H1 (cell line): ENCODE data around the gene DCDC2. TPM values are rescaled to one million over a fixed set of nuclear protein-coding genes. Genes with fewer than 3 reads are reported as not detected.

Experiments
- KDM1A ChIP-seq: fragments of 200-600, 300-600 bp; sonication (generic); IDR thresholded peaks from 2 replicates; pipeline ENCODE4 v1.7.1; 2016; ENCODE audit warnings: mild to moderate bottlenecking, low read length, borderline replicate concordance
- POU5F1 ChIP-seq: IDR thresholded peaks from 2 replicates; pipeline ENCODE4 v1.6.1; 2011; ENCODE audit warnings: low read depth, mild to moderate bottlenecking, low read length, moderate library complexity
- RNF2 ChIP-seq: fragments of 200-900, 300-1000 bp; sonication (generic); IDR thresholded peaks from 2 replicates; pipeline ENCODE4 v1.7.1; 2016; ENCODE audit warnings: borderline replicate concordance, low read depth, mild to moderate bottlenecking, antibody characterized with exemption, low read length; ENCODE audit not compliant: poor library complexity, severe bottlenecking; ENCODE audit errors: missing control alignments
- SIN3A ChIP-seq, 2 experiments: IDR thresholded peaks in 1 of 2; conservative IDR thresholded peaks in 1 of 2; 2 replicates each; pipeline ENCODE4 v1.6.1; 2011 to 2012; ENCODE audit warnings: low read length in 2 of 2, improper control_type of control experiment in 1 of 2, low read depth in 1 of 2, mild to moderate bottlenecking in 1 of 2
- SIX5 ChIP-seq: IDR thresholded peaks from 2 replicates; pipeline ENCODE4 v1.6.1; 2011; ENCODE audit warnings: mild to moderate bottlenecking, low read depth, low read length
- SRF ChIP-seq: IDR thresholded peaks from 2 replicates; pipeline ENCODE4 v1.6.1; 2011; ENCODE audit warnings: mild to moderate bottlenecking, low read depth, low read length, moderate library complexity
- SUZ12 ChIP-seq: fragments of 200-600 bp; sonication (generic); IDR thresholded peaks from 2 replicates; pipeline ENCODE4 v1.6.1; 2012; ENCODE audit warnings: mild to moderate bottlenecking, inconsistent platforms, low read length, moderate library complexity, mixed read lengths
- TAF7 ChIP-seq: optimal IDR thresholded peaks from 2 replicates; pipeline ENCODE3; 2011; ENCODE audit warnings: low read depth, mild to moderate bottlenecking, inconsistent platforms, low read length, moderate library complexity, borderline replicate concordance
- polyA plus RNA-seq, 7 experiments: library from polyadenylated mRNA; depleted of rRNA in 3 of 7; stranded (reverse) in 5 of 7; unstranded in 2 of 7; fragments of >200 nt in 5 of 7; fragments of 200-250 nt in 2 of 7; gene quantifications; 1 replicate in 5 of 7; 2 replicates in 1 of 7; 4 replicates in 1 of 7; pipeline versions ENCODE4 v1.2.1 to v1.2.3, GENCODE V29; 2011 to 2013; ENCODE audit warnings: missing spikeins in 2 of 7, mixed read lengths in 2 of 7
- total RNA-seq: library from RNA; stranded (reverse); fragmentation: NEBNext Ultra II Directional; extraction: Animal tissue kit (Norgen Biotek cat#: 25700); gene quantifications from 2 replicates; pipeline ENCODE4 v1.2.1, GENCODE V29; 2021
- TF ChIP-seq, protein P1 (sequence below): fragments of 300-600 bp; sonication (generic); IDR thresholded peaks from 2 replicates; pipeline ENCODE4 v1.7.1; 2012; ENCODE audit warnings: low read length, moderate library complexity, mild to moderate bottlenecking, inconsistent platforms; ENCODE audit not compliant: insufficient replicate concordance

DCDC2 gene
- total and polyA plus RNA-seq, 2 of the 8 experiments (the other 6 are each of a cell fraction or from before 2014, with no cell fraction given) = 0.03 to 0.15 TPM

DNA sequence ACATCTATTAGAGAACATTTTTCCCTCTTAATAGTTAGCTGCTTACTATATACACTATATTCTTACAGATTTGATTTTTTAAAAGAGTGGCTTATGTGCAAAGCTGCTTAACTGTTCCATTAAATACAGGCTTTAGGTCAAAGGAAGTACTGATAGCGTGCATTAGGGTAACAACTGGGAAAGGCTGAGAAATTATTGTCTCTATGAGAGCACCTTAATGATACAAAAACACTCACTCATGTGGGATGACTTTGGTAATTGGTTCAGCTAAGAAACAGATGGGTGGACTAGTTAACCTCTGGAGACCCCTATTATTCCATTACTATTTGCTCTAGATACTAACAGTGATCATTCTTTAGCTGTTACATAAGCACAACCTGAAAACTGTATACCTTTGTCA is 4.0 kb downstream of the DCDC2 start (continued):
- TF ChIP-seq, protein P1, sequence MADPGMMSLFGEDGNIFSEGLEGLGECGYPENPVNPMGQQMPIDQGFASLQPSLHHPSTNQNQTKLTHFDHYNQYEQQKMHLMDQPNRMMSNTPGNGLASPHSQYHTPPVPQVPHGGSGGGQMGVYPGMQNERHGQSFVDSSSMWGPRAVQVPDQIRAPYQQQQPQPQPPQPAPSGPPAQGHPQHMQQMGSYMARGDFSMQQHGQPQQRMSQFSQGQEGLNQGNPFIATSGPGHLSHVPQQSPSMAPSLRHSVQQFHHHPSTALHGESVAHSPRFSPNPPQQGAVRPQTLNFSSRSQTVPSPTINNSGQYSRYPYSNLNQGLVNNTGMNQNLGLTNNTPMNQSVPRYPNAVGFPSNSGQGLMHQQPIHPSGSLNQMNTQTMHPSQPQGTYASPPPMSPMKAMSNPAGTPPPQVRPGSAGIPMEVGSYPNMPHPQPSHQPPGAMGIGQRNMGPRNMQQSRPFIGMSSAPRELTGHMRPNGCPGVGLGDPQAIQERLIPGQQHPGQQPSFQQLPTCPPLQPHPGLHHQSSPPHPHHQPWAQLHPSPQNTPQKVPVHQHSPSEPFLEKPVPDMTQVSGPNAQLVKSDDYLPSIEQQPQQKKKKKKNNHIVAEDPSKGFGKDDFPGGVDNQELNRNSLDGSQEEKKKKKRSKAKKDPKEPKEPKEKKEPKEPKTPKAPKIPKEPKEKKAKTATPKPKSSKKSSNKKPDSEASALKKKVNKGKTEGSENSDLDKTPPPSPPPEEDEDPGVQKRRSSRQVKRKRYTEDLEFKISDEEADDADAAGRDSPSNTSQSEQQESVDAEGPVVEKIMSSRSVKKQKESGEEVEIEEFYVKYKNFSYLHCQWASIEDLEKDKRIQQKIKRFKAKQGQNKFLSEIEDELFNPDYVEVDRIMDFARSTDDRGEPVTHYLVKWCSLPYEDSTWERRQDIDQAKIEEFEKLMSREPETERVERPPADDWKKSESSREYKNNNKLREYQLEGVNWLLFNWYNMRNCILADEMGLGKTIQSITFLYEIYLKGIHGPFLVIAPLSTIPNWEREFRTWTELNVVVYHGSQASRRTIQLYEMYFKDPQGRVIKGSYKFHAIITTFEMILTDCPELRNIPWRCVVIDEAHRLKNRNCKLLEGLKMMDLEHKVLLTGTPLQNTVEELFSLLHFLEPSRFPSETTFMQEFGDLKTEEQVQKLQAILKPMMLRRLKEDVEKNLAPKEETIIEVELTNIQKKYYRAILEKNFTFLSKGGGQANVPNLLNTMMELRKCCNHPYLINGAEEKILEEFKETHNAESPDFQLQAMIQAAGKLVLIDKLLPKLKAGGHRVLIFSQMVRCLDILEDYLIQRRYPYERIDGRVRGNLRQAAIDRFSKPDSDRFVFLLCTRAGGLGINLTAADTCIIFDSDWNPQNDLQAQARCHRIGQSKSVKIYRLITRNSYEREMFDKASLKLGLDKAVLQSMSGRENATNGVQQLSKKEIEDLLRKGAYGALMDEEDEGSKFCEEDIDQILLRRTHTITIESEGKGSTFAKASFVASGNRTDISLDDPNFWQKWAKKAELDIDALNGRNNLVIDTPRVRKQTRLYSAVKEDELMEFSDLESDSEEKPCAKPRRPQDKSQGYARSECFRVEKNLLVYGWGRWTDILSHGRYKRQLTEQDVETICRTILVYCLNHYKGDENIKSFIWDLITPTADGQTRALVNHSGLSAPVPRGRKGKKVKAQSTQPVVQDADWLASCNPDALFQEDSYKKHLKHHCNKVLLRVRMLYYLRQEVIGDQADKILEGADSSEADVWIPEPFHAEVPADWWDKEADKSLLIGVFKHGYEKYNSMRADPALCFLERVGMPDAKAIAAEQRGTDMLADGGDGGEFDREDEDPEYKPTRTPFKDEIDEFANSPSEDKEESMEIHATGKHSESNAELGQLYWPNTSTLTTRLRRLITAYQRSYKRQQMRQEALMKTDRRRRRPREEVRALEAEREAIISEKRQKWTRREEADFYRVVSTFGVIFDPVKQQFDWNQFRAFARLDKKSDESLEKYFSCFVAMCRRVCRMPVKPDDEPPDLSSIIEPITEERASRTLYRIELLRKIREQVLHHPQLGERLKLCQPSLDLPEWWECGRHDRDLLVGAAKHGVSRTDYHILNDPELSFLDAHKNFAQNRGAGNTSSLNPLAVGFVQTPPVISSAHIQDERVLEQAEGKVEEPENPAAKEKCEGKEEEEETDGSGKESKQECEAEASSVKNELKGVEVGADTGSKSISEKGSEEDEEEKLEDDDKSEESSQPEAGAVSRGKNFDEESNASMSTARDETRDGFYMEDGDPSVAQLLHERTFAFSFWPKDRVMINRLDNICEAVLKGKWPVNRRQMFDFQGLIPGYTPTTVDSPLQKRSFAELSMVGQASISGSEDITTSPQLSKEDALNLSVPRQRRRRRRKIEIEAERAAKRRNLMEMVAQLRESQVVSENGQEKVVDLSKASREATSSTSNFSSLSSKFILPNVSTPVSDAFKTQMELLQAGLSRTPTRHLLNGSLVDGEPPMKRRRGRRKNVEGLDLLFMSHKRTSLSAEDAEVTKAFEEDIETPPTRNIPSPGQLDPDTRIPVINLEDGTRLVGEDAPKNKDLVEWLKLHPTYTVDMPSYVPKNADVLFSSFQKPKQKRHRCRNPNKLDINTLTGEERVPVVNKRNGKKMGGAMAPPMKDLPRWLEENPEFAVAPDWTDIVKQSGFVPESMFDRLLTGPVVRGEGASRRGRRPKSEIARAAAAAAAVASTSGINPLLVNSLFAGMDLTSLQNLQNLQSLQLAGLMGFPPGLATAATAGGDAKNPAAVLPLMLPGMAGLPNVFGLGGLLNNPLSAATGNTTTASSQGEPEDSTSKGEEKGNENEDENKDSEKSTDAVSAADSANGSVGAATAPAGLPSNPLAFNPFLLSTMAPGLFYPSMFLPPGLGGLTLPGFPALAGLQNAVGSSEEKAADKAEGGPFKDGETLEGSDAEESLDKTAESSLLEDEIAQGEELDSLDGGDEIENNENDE = no peak
- TF ChIP-seq RNF2 (no peak), POU5F1 (no peak), SIN3A (conservative IDR thresholded peaks at IDR 0.05 in 1 of 2, IDR thresholded peaks at IDR 0.05 in 1 of 2; ENCODE audit: low read depth in 1 of 2, low read length in 2 of 2) (no peak), KDM1A (no peak), SRF (no peak), TAF7 (no peak), SUZ12 (no peak), SIX5 (no peak)
